Fibroblast of lung (primary cell): Measurements from ENCODE around the gene GTSF1L. TPM values are rescaled to one million over a fixed set of nuclear protein-coding genes. Genes with fewer than 3 reads are reported as not detected.

ENCODE experiments used
- DNase-seq, 2 donors: peaks; one replicate each; pipeline versions ENCODE4 v3.0.0 to v3.0.0-alpha.2; 2010; ENCODE audit warnings: low read depth in 2 of 2
- H2AFZ ChIP-seq: 2 replicates; pipeline ENCODE4 v1.5.1; 2012; ENCODE audit warnings: low read length, control low read depth, inconsistent platforms
- H3K27ac ChIP-seq: 2 replicates; pipeline ENCODE4 v1.5.1; 2011; ENCODE audit warnings: low read length, control low read depth; ENCODE audit not compliant: insufficient read depth
- H3K27me3 ChIP-seq: 2 replicates; pipeline ENCODE4 v1.5.1; 2011; ENCODE audit warnings: mild to moderate bottlenecking, low read length; ENCODE audit not compliant: control insufficient read depth, insufficient read depth
- H3K36me3 ChIP-seq: 2 replicates; pipeline ENCODE4 v1.5.1; 2011; ENCODE audit warnings: low read length; ENCODE audit not compliant: control insufficient read depth, insufficient read depth
- H3K4me1 ChIP-seq: 2 replicates; pipeline ENCODE4 v1.5.1; 2011; ENCODE audit warnings: low read length; ENCODE audit not compliant: control insufficient read depth, insufficient read depth; ENCODE audit errors: extremely low read depth
- H3K4me2 ChIP-seq: 2 replicates; pipeline ENCODE4 v1.5.1; 2011; ENCODE audit warnings: low read length, control low read depth; ENCODE audit not compliant: insufficient read depth; ENCODE audit errors: extremely low read depth
- H3K4me3 ChIP-seq, 4 experiments: fragments of 200-600 bp in 1 of 4; sonication (generic) in 1 of 4; replicated peaks in 1 of 4; 2 replicates each; pipeline ENCODE4 v1.5.1; 2011 to 2016; ENCODE audit warnings: low read length in 4 of 4, low read depth in 3 of 4, mild to moderate bottlenecking in 3 of 4, control low read depth in 2 of 4, inconsistent platforms in 1 of 4, mixed read lengths in 1 of 4; ENCODE audit not compliant: insufficient read depth in 1 of 4; ENCODE audit errors: control extremely low read depth in 1 of 4
- H3K79me2 ChIP-seq: 2 replicates; pipeline ENCODE4 v1.5.1; 2012; ENCODE audit warnings: mild to moderate bottlenecking, low read length, inconsistent platforms; ENCODE audit not compliant: control insufficient read depth, insufficient read depth
- H3K9ac ChIP-seq: 2 replicates; pipeline ENCODE4 v1.5.1; 2011; ENCODE audit warnings: mild to moderate bottlenecking, low read length, control low read depth; ENCODE audit not compliant: insufficient read depth
- H3K9me3 ChIP-seq: 2 replicates; pipeline ENCODE4 v1.5.1; 2012; ENCODE audit warnings: low read depth, low read length; ENCODE audit not compliant: control insufficient read depth, insufficient read depth
- H4K20me1 ChIP-seq: 2 replicates; pipeline ENCODE4 v1.5.1; 2011; ENCODE audit warnings: low read length; ENCODE audit not compliant: control insufficient read depth, insufficient read depth; ENCODE audit errors: extremely low read depth
- CTCF ChIP-seq, 2 donors: IDR thresholded peaks in 1 of 2; conservative IDR thresholded peaks in 1 of 2; 1 replicate in 1 of 2; 2 replicates in 1 of 2; pipeline ENCODE4 v1.5.1; 2011 to 2012; ENCODE audit warnings: low read length in 2 of 2, control low read depth in 1 of 2, inconsistent platforms in 1 of 2, low read depth in 1 of 2, mild to moderate bottlenecking in 1 of 2
- EZH2 ChIP-seq: IDR thresholded peaks from 2 replicates; pipeline ENCODE4 v1.5.1; 2012; ENCODE audit warnings: low read length, control low read depth, mild to moderate bottlenecking; ENCODE audit errors: missing control alignments
- polyA plus RNA-seq, 2 donors: library from polyadenylated mRNA; depleted of rRNA in 1 of 2; stranded (reverse) in 1 of 2; unstranded in 1 of 2; fragments of >200 nt; gene quantifications; 2 replicates each; pipeline ENCODE4 v1.2.1, GENCODE V29; 2011 to 2012; ENCODE audit warnings: missing spikeins in 1 of 2
- total RNA-seq: library from RNA; depleted of rRNA; stranded (reverse); fragments of >200 nt; gene quantifications from 2 replicates; pipeline ENCODE4 v1.2.1, GENCODE V29; 2014

Gene GTSF1L
- total and polyA plus RNA-seq, 2 donors (not counting 1 experiment from before 2014, with no cell fraction given): not detected

GRCh38 chr20:43737925-43738324 lies 11.1 kb upstream of the GTSF1L start:
- Histone ChIP-seq H3K4me3 (no peak overlapping the region), H3K4me2 (no peak overlapping the region), H3K4me1 (no peaks in the 10 kb centered on the region), H3K27me3 (peaks cover 6% of the 10 kb centered on the region), H3K27ac (no peak overlapping the region), H3K9ac (no peak overlapping the region), H3K79me2 (no peaks in the 10 kb centered on the region), H2AFZ (no peak overlapping the region), H3K36me3 (no peaks in the 10 kb centered on the region), H3K9me3 (no peaks in the 10 kb centered on the region), H4K20me1 (no peaks in the 10 kb centered on the region)
- no peak for TF ChIP-seq EZH2
- TF ChIP-seq CTCF (conservative IDR thresholded peaks at IDR 0.05 in 1 of 2, IDR thresholded peaks at IDR 0.05 in 1 of 2; ENCODE audit: low read depth in 1 of 2, low read length in 2 of 2): no peak
- DNase-seq: no peak

GRCh38 chr20:43736588-43737158 lies 9.9 kb upstream of the GTSF1L start:
- H3K9me3 ChIP-seq: no peaks in the 10 kb centered on the region
- no peak for DNase-seq
- H4K20me1 ChIP-seq: no peaks in the 10 kb centered on the region
- H3K9ac ChIP-seq: no peak overlapping the region
- no peak overlapping the region for H3K4me2 ChIP-seq
- H3K4me3 ChIP-seq: no peak overlapping the region
- no peaks in the 10 kb centered on the region for H3K36me3 ChIP-seq
- no peak overlapping the region for H3K27ac ChIP-seq
- peaks cover 4% of the 10 kb centered on the region for H3K27me3 ChIP-seq
- no peaks in the 10 kb centered on the region for H3K4me1 ChIP-seq
- no peaks in the 10 kb centered on the region for H3K79me2 ChIP-seq
- no peak for TF ChIP-seq CTCF (conservative IDR thresholded peaks at IDR 0.05 in 1 of 2, IDR thresholded peaks at IDR 0.05 in 1 of 2; ENCODE audit: low read depth in 1 of 2, low read length in 2 of 2)
- TF ChIP-seq EZH2: no peak
- no peak overlapping the region for H2AFZ ChIP-seq

GRCh38 chr20:43731927-43732326 lies 5.1 kb upstream of the GTSF1L start:
- Histone ChIP-seq H3K27me3 (peaks cover 4% of the 10 kb centered on the region), H2AFZ (no peak overlapping the region), H3K4me1 (no peaks in the 10 kb centered on the region), H3K9me3 (no peaks in the 10 kb centered on the region), H3K79me2 (no peaks in the 10 kb centered on the region), H3K4me3 (no peak overlapping the region), H3K4me2 (no peak overlapping the region), H4K20me1 (no peaks in the 10 kb centered on the region), H3K9ac (no peak overlapping the region), H3K27ac (no peak overlapping the region), H3K36me3 (no peaks in the 10 kb centered on the region)
- no peak for TF ChIP-seq CTCF (conservative IDR thresholded peaks at IDR 0.05 in 1 of 2, IDR thresholded peaks at IDR 0.05 in 1 of 2; ENCODE audit: low read depth in 1 of 2, low read length in 2 of 2)
- TF ChIP-seq EZH2: no peak
- DNase-seq: no peak
